ENCODE measurements around the gene AMIGO3.

The AMIGO3 gene

DNA sequence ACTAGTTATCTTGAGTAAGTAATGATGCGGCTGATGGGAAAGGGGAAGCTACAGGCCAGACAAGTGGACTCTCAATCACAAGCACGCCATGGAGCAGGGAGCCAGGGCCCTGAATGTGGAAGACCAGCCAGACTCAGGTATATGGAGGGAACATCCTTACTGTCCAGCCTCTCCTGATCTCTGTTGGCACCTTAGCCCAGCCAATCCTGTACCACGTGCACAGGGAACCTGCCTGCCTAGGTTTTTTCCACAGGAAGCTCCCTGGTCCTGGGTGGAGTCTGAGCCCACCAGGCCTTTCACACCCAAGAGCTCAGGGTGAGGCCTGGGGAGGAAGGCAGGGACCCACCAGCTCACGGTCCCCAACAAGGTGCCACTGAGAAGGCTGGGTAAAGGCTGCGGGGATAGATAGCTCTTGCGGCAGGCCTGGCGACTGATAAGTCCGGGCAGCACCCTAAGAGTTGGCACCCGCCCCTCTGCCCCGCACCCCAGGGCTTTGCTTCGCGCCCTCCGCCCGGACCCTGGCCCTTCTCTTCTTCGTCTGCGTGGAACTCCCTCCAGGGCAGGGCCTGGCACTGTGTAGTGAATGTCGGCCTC is 46.3 kb downstream of the AMIGO3 start:
- Histone ChIP-seq H3K27me3 (ENCODE audit: insufficient read depth, poor library complexity, severe bottlenecking) (no peaks in the 10 kb centered on the region), H3K27ac (replicated peaks) (peak overlapping the region; percentile 98), H3K4me3 (replicated peaks; ENCODE audit: insufficient read depth, low read length) (peak overlapping the region; percentile 89)
- peak; percentile 48; the same call in 1 of the 2 replicates for TF ChIP-seq POLR2AphosphoS5 (IDR thresholded peaks at IDR 0.05; ENCODE audit: low read depth)
- TF ChIP-seq GABPA (IDR thresholded peaks at IDR 0.05; ENCODE audit: low read depth), result no peak
- DNase-seq (ENCODE audit: low read depth in 1 of 2, low spot score in 1 of 2), result peak; percentile 73 to 74

DNA sequence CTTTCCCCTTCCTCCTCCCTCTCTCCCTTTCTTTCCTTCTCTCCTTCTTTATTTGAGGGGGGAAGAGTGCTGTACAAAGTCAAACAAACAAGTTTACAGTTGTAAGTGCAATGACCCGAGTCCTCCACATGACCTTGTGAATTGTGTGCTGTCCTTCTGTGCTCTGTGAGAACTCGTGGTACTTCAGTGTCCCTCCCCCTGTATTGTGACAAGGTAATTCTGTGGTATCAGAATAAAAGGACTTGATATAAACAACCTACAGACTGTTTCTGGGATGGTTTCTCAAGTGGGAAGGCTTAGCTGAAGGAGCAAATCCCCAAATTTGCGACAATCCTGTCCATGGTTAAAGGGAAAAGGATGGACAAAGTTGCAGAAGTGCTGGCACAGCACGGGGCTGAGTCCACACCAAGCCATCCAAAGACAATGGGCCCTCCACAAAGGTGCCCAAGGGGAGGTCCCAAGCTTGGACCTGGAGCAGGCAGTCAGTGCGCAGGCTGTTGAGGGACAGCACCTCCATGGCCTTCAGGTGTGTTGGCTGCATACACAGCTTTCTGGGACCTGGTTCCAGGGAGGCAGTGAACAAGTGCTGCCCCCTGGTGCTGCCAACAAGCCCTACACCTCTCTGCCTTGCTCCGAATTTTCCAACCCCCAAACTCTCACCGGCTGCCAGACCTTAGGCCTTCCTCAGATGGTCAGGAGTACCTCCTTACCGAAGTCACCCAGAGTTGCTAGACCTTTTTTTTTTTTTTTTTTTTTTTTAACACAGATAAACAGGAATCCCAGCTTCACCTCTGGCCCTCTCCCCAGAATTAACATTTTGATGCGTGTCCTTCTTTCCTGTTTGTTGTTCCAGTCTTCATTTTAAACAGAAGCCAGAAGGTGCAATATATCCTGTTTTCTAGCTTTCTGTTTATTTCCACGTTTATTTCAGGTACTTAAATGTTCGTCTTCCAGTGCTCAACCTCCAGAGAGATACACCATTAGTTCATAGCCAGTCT is 47.9 kb downstream of the AMIGO3 start:
- Histone ChIP-seq H3K4me3 (replicated peaks; ENCODE audit: insufficient read depth, low read length) (no peak overlapping the region), H3K27ac (replicated peaks) (no peak overlapping the region), H3K27me3 (ENCODE audit: insufficient read depth, poor library complexity, severe bottlenecking) (no peaks in the 10 kb centered on the region)
- TF ChIP-seq, protein P1, sequence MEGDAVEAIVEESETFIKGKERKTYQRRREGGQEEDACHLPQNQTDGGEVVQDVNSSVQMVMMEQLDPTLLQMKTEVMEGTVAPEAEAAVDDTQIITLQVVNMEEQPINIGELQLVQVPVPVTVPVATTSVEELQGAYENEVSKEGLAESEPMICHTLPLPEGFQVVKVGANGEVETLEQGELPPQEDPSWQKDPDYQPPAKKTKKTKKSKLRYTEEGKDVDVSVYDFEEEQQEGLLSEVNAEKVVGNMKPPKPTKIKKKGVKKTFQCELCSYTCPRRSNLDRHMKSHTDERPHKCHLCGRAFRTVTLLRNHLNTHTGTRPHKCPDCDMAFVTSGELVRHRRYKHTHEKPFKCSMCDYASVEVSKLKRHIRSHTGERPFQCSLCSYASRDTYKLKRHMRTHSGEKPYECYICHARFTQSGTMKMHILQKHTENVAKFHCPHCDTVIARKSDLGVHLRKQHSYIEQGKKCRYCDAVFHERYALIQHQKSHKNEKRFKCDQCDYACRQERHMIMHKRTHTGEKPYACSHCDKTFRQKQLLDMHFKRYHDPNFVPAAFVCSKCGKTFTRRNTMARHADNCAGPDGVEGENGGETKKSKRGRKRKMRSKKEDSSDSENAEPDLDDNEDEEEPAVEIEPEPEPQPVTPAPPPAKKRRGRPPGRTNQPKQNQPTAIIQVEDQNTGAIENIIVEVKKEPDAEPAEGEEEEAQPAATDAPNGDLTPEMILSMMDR (IDR thresholded peaks at IDR 0.05; ENCODE audit: insufficient read depth, low read length), result peak; percentile 96
- no peak for TF ChIP-seq GABPA (IDR thresholded peaks at IDR 0.05; ENCODE audit: low read depth)
- DNase-seq (ENCODE audit: low read depth in 1 of 2, low spot score in 1 of 2), result peak; percentile 76 to 79

DNA sequence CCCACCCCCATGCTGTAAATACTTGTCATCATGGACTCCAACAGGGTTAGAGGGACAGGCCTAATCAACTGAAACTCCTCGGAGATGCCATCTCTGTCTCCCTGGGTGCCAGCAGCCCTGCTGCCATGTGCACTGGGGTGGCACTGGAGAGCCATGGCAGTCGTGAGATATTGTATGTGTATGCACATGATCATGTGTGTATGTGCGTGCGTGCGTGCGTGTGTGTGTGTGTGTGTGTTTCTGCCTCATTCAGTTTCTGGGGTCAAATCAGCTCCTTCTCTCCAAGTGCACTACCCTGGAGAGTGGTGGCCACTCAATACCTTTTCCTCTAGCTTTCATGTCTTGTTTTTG is 48.6 kb downstream of the AMIGO3 start:
- Histone ChIP-seq H3K27ac (replicated peaks) (no peak overlapping the region), H3K27me3 (ENCODE audit: insufficient read depth, poor library complexity, severe bottlenecking) (no peaks in the 10 kb centered on the region), H3K4me3 (replicated peaks; ENCODE audit: insufficient read depth, low read length) (no peak overlapping the region)
- TF ChIP-seq GABPA (IDR thresholded peaks at IDR 0.05; ENCODE audit: low read depth) (no peak), POLR2AphosphoS5 (IDR thresholded peaks at IDR 0.05; ENCODE audit: low read depth) (no peak), SPI1 (IDR thresholded peaks at IDR 0.05; ENCODE audit: borderline replicate concordance, low read depth) (no peak)
- TF ChIP-seq, protein P1 (IDR thresholded peaks at IDR 0.05; ENCODE audit: insufficient read depth, low read length), result no peak
- TF ChIP-seq, protein P2, sequence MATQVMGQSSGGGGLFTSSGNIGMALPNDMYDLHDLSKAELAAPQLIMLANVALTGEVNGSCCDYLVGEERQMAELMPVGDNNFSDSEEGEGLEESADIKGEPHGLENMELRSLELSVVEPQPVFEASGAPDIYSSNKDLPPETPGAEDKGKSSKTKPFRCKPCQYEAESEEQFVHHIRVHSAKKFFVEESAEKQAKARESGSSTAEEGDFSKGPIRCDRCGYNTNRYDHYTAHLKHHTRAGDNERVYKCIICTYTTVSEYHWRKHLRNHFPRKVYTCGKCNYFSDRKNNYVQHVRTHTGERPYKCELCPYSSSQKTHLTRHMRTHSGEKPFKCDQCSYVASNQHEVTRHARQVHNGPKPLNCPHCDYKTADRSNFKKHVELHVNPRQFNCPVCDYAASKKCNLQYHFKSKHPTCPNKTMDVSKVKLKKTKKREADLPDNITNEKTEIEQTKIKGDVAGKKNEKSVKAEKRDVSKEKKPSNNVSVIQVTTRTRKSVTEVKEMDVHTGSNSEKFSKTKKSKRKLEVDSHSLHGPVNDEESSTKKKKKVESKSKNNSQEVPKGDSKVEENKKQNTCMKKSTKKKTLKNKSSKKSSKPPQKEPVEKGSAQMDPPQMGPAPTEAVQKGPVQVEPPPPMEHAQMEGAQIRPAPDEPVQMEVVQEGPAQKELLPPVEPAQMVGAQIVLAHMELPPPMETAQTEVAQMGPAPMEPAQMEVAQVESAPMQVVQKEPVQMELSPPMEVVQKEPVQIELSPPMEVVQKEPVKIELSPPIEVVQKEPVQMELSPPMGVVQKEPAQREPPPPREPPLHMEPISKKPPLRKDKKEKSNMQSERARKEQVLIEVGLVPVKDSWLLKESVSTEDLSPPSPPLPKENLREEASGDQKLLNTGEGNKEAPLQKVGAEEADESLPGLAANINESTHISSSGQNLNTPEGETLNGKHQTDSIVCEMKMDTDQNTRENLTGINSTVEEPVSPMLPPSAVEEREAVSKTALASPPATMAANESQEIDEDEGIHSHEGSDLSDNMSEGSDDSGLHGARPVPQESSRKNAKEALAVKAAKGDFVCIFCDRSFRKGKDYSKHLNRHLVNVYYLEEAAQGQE (IDR thresholded peaks at IDR 0.05; ENCODE audit: insufficient replicate concordance, low read depth), result no peak
- DNase-seq (ENCODE audit: low read depth in 1 of 2, low spot score in 1 of 2), result no peak

DNA sequence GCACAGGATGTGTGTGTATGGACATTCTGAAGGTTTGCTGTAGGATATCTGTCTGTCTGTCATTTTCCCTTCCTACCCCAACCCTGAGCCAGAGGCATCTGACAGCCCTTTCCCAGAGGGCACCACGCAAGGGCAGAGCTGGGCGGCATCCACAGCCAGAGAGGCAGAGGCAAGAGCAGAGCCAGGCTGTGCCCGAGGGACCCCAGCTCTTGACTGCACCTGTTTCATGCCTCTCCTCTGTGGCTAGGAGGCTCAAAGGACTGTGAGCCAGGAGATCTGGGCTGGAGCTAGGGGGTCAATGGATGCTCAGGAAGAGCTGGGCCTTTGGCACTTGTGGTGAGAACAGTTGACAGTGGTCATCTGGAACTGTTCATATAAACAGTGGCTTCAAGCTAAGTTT is 50.1 kb downstream of the AMIGO3 start:
- no peak overlapping the region for H3K27ac ChIP-seq (replicated peaks)
- DNase-seq (ENCODE audit: low read depth in 1 of 2, low spot score in 1 of 2), result no peak
- no peaks in the 10 kb centered on the region for H3K27me3 ChIP-seq (ENCODE audit: insufficient read depth, poor library complexity, severe bottlenecking)
- TF ChIP-seq SPI1 (IDR thresholded peaks at IDR 0.05; ENCODE audit: borderline replicate concordance, low read depth) (no peak), POLR2AphosphoS5 (IDR thresholded peaks at IDR 0.05; ENCODE audit: low read depth) (no peak), GABPA (IDR thresholded peaks at IDR 0.05; ENCODE audit: low read depth) (no peak)
- TF ChIP-seq, protein P1 (IDR thresholded peaks at IDR 0.05; ENCODE audit: insufficient read depth, low read length), result no peak
- TF ChIP-seq, protein P2 (IDR thresholded peaks at IDR 0.05; ENCODE audit: insufficient replicate concordance, low read depth), result no peak
- H3K4me3 ChIP-seq (replicated peaks; ENCODE audit: insufficient read depth, low read length), result no peak overlapping the region

Data from HL-60 (cell line).